DOHH2 (cell line): ENCODE results near the gene SLC9A9.

Source experiments
- CTCF ChIP-seq: fragments of 200-600 bp; sonication (generic); IDR thresholded peaks from one replicate; pipeline ENCODE4 v1.5.1; 2014; ENCODE audit warnings: antibody characterized with exemption, mild to moderate bottlenecking, low read depth, low read length; ENCODE audit not compliant: poor library complexity, severe bottlenecking
- EZH2phosphoT487 ChIP-seq: fragments of 200-600 bp; sonication (generic); IDR thresholded peaks from 2 replicates; pipeline ENCODE4 v1.6.1; 2017; ENCODE audit warnings: borderline replicate concordance, mild to moderate bottlenecking, antibody characterized with exemption, low read length, moderate library complexity, mixed read lengths

GRCh38 chr3:143896486-143896885 is 48.2 kb upstream of the SLC9A9 start:
- no peak for TF ChIP-seq CTCF
- TF ChIP-seq EZH2phosphoT487, result no peak
